Panc1 (cell line): ENCODE results near the gene GMEB2.

Experiments
- CTCF ChIP-seq: fragments of 450-650 bp; IDR thresholded peaks from 2 replicates; pipeline ENCODE4 v1.5.1; 2017; ENCODE audit warnings: mild to moderate bottlenecking
- POLR2AphosphoS5 ChIP-seq: IDR thresholded peaks from 2 replicates; pipeline ENCODE4 v1.6.1; 2012; ENCODE audit warnings: mild to moderate bottlenecking, low read depth, low read length, moderate library complexity
- REST ChIP-seq, 2 experiments: IDR thresholded peaks; 2 replicates each; pipeline ENCODE4 v1.6.1; 2011 to 2012; ENCODE audit warnings: low read depth in 2 of 2, control low read depth in 1 of 2, low read length in 1 of 2, mild to moderate bottlenecking in 1 of 2, moderate library complexity in 1 of 2; ENCODE audit not compliant: insufficient read depth in 1 of 2

- TF ChIP-seq REST (IDR thresholded peaks at IDR 0.05; ENCODE audit: insufficient read depth in 1 of 2, low read depth in 2 of 2, low read length in 1 of 2) (no peak), CTCF (no peak), POLR2AphosphoS5 (no peak)
Measured at GRCh38 chr20:63663332-63664066, 36.6 kb upstream of the GMEB2 start.
